SU-DHL-6 (cell line): ENCODE measurements around the gene THRA.
A peak's percentile ranks its signal among the peaks of the same experiment; 100 is the strongest.

Source experiments
- H2AFZ ChIP-seq: fragments of 200-600 bp; sonication (generic); 2 replicates; pipeline ENCODE4 v1.6.1; 2014; ENCODE audit warnings: low read depth, mild to moderate bottlenecking, moderate library complexity, mixed read lengths, antibody characterized with exemption, low read length; ENCODE audit not compliant: severe bottlenecking
- H3F3A ChIP-seq: fragments of 200-600 bp; shearing (Covaris generic); 2 replicates; pipeline ENCODE4 v1.6.0; 2016; ENCODE audit warnings: antibody characterized with exemption, mild to moderate bottlenecking; ENCODE audit not compliant: insufficient read depth
- H3K27ac ChIP-seq: fragments of 200-600 bp; sonication (generic); 2 replicates; pipeline ENCODE4 v1.5.1; 2016; ENCODE audit warnings: low read depth, mild to moderate bottlenecking, low read length, moderate library complexity, mixed read lengths
- H3K27me3 ChIP-seq: fragments of 200-600 bp; sonication (generic), shearing (Covaris generic); 2 replicates; pipeline ENCODE4 v1.6.0; 2014; ENCODE audit warnings: mild to moderate bottlenecking, low read length
- H3K36me3 ChIP-seq: fragments of 200-600 bp; sonication (generic); 2 replicates; pipeline ENCODE4 v1.6.1; 2014; ENCODE audit warnings: mild to moderate bottlenecking, low read length, mixed read lengths
- H3K4me2 ChIP-seq: fragments of 300-600, 200-600 bp; shearing (Covaris generic), sonication (generic); 2 replicates; pipeline ENCODE4 v1.6.0; 2014; ENCODE audit warnings: low read length, low read depth, mild to moderate bottlenecking; ENCODE audit not compliant: poor library complexity, severe bottlenecking
- H3K4me3 ChIP-seq: fragments of 200-600 bp; sonication (generic); 2 replicates; pipeline ENCODE4 v1.5.1; 2014; ENCODE audit warnings: antibody characterized with exemption, low read length, mild to moderate bottlenecking, mixed read lengths; ENCODE audit not compliant: insufficient read depth, poor library complexity, severe bottlenecking
- H3K79me2 ChIP-seq: fragments of 200-600 bp; sonication (generic); 2 replicates; pipeline ENCODE4 v1.6.1; 2014; ENCODE audit warnings: mild to moderate bottlenecking, low read length, moderate library complexity; ENCODE audit not compliant: insufficient read depth
- H3K9ac ChIP-seq: fragments of 200-600 bp; sonication (generic); 2 replicates; pipeline ENCODE4 v1.7.0; 2014; ENCODE audit warnings: mild to moderate bottlenecking, low read length
- H3K9me2 ChIP-seq: fragments of 200-600 bp; sonication (generic); replicated peaks from 2 replicates; pipeline ENCODE4 v1.6.1; 2014; ENCODE audit warnings: low read length; ENCODE audit not compliant: insufficient read depth
- H3K9me3 ChIP-seq: fragments of 200-600 bp; sonication (generic); 2 replicates; pipeline ENCODE4 v1.6.1; 2014; ENCODE audit warnings: low read length, mixed read lengths; ENCODE audit not compliant: insufficient read depth
- H4K20me1 ChIP-seq: fragments of 200-600 bp; sonication (generic); 2 replicates; pipeline ENCODE4 v1.6.1; 2014; ENCODE audit warnings: low read depth, mild to moderate bottlenecking, antibody characterized with exemption, low read length, moderate library complexity, mixed read lengths
- CTCF ChIP-seq: fragments of 200-600 bp; sonication (generic); IDR thresholded peaks from one replicate; pipeline ENCODE4 v1.5.1; 2017; ENCODE audit warnings: antibody characterized with exemption, mild to moderate bottlenecking, low read length, moderate library complexity; ENCODE audit not compliant: insufficient read depth, poor library complexity, severe bottlenecking
- EZH2phosphoT487 ChIP-seq: fragments of 200-600 bp; sonication (generic), shearing (Covaris generic); conservative IDR thresholded peaks from 2 replicates; pipeline ENCODE4 v1.6.1; 2018; ENCODE audit warnings: mild to moderate bottlenecking, antibody characterized with exemption, low read length, moderate library complexity, mixed read lengths

The THRA gene

DNA sequence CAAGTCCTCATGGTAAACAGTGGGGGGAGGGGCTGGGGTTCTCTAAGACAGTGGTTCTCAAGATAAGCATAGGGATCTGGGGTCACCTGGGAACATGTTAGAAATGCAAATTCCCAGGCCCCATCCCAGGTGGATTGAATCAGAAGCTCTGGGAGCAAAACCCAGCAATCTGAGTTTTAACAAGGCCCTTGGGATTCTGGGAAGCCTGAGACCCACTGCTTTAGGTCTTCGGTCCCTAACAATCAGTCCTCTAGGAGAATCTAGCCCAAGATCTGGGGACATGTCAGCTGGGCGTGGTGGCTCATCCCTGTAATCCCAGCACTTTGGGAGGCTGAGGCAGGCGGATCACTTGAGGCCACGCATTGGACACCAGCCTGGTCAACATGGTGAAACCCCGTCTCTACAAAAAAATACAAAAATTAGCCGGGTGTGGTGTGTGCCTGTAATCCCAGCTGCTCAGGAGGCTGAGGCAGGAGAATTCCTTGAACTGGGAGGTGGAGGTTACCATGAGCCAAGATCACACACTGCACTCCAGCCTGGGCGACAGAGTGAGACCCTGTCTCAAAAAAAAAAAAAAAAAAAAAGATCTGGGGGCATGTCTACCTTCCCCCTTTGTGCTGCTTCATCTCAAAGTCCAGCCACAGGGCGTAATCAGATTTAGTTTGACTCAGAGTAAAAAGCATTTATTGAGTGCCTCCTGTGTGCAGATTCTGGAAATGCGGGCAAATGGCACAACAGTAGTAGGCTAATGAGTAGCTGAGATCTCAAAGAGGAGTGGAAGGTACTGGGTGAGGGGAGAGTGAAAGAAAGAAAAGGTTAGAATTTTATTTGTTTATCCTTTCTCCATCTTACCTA lies 46.4 kb downstream of the THRA start:
- Histone ChIP-seq H3K9ac (no peak overlapping the region), H3K27ac (no peak overlapping the region), H3K4me3 (no peak overlapping the region), H3F3A (no peaks in the 10 kb centered on the region), H3K36me3 (no peaks in the 10 kb centered on the region), H3K4me2 (no peak overlapping the region), H3K79me2 (no peaks in the 10 kb centered on the region), H4K20me1 (no peaks in the 10 kb centered on the region), H2AFZ (no peak overlapping the region), H3K27me3 (no peaks in the 10 kb centered on the region), H3K9me2 (no peaks in the 10 kb centered on the region), H3K9me3 (no peaks in the 10 kb centered on the region)
- TF ChIP-seq CTCF = no peak
- TF ChIP-seq EZH2phosphoT487 = no peak

DNA sequence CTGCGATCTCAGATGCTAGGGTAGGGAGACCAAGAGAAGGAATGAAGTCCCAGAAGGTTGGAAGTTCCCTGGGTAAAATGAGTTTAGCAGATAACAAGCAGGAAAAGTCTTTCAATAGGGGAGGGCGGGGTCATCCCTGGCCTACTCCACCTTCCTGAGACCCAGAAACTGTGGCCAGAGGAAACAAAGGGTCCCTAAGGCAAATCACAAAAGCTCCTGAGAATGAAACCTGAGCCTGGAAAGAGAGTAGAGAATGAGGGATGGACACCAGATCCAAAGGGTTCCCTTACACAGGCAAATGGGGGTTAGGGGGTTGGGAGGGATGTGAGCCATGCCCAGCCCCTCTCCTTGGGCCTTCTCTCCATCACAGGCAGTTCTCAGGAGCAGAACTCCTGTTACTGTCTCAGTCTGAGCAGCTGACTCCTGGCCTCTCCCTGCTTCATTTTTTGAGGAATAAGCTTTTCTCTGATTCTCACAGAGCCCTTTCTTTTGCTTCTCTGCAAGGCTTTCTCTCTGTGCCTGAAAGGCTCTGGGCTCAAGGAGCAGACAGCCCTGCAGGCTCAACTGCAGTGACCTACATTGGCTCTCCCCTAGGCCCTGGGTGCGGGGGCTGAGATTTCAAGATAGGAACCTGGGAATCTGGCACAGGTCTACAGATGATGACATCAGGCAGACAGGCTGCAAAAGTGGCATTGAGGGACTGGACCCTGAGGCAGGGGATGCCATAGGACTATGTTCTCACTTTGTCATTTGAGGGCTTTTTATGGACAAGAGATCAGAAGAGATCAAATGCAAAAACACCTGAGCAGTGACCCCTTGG lies 47.5 kb downstream of the THRA start:
- Histone ChIP-seq H2AFZ (no peak overlapping the region), H3K79me2 (no peaks in the 10 kb centered on the region), H3K27ac (no peak overlapping the region), H3K9me2 (no peaks in the 10 kb centered on the region), H3F3A (no peaks in the 10 kb centered on the region), H3K9me3 (no peaks in the 10 kb centered on the region), H3K9ac (no peak overlapping the region), H3K36me3 (no peaks in the 10 kb centered on the region), H3K4me3 (no peak overlapping the region), H4K20me1 (no peaks in the 10 kb centered on the region), H3K4me2 (no peak overlapping the region), H3K27me3 (no peaks in the 10 kb centered on the region)
- TF ChIP-seq CTCF (no peak), EZH2phosphoT487 (no peak)

GRCh38 chr17:40111221-40112128 lies 48.7 kb downstream of the THRA start:
- Histone ChIP-seq H4K20me1 (no peaks in the 10 kb centered on the region), H3K4me2 (peak overlapping the region; percentile 29), H3K9ac (peak overlapping the region; percentile 28; the same call in 1 of the 2 replicates), H3K9me2 (no peaks in the 10 kb centered on the region), H2AFZ (peak overlapping the region; percentile 79), H3K36me3 (no peaks in the 10 kb centered on the region), H3K4me3 (no peak overlapping the region), H3K27ac (no peak overlapping the region), H3F3A (no peaks in the 10 kb centered on the region), H3K27me3 (no peaks in the 10 kb centered on the region), H3K9me3 (no peaks in the 10 kb centered on the region), H3K79me2 (no peaks in the 10 kb centered on the region)
- TF ChIP-seq EZH2phosphoT487 (no peak), CTCF (peak; percentile 42)
